Right atrium auricular region (tissue), 2 donors: Measurements from ENCODE around the gene WWOX. TPM values are rescaled to one million over a fixed set of nuclear protein-coding genes. Genes with fewer than 3 reads are reported as not detected.

Experiments
- total RNA-seq, 2 donors: library from RNA; depleted of rRNA; stranded (reverse); fragments of >200 nt; gene quantifications; one replicate each; pipeline ENCODE4 v1.1.0, GENCODE V29; 2016

WWOX gene
- total RNA-seq, 2 donors from 2014 or later: 14.8 to 20.8 TPM

Other genes starting within 250 kb of the WWOX start
- gene CLEC3A, start 77.1 kb upstream of the WWOX start, total RNA-seq: not detected